DLD1 (cell line): Measurements from ENCODE around the gene C2CD4D.

Source experiments
- in situ Hi-C: cut with HindIII; loops from 2 replicates; pipeline ENCODE4 v1.10.0; 2017; ENCODE audit warnings: low sequenced_read_pairs

Gene C2CD4D

DNA sequence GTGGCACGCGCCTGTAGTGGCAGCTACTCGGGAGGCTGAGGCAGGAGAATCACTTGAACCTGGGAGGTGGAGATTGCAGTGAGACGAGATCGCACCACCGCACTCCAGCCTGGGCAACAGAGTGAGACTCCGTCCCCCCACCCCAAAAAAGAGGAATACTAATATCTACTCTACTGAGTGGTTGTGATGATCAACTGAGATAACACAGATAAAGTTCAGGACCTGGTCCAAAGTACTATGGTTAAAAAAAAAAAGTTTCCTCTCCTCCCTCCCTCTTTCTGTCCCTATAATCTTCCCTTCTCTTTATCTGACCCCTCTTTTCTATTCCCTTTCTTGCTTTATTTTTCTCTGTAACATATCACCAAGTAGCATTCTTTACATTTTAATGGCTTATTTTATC is 4.0 kb downstream of the C2CD4D start:
- in situ Hi-C loops: loop anchor here (10.0 kb wide), 1 partner anchor 221 kb away; the partner anchor contains the start of gene SNX27

DNA sequence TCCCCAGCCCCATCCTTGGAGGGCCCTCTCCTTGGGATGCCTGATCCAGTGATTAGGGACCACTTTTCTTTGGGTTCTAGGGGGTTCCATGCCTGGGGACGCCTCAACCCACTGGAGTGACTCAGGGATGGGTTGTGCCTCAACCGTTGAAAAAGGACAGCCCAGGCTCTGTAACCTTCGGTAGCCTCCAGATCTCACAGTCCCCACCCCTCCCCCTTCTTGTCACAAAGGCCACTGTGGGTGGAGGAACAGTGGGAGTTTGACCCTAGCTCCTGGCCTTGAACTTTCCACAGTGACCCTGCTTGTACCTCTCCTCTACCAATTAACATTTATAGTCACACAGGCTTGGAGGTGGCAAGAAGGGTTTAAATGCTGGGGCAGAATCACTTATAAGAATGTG is 5.4 kb downstream of the C2CD4D start:
- in situ Hi-C loops: loop anchor here (10.0 kb wide), 1 partner anchor 219 kb away; the partner anchor contains the start of gene SNX27

DNA sequence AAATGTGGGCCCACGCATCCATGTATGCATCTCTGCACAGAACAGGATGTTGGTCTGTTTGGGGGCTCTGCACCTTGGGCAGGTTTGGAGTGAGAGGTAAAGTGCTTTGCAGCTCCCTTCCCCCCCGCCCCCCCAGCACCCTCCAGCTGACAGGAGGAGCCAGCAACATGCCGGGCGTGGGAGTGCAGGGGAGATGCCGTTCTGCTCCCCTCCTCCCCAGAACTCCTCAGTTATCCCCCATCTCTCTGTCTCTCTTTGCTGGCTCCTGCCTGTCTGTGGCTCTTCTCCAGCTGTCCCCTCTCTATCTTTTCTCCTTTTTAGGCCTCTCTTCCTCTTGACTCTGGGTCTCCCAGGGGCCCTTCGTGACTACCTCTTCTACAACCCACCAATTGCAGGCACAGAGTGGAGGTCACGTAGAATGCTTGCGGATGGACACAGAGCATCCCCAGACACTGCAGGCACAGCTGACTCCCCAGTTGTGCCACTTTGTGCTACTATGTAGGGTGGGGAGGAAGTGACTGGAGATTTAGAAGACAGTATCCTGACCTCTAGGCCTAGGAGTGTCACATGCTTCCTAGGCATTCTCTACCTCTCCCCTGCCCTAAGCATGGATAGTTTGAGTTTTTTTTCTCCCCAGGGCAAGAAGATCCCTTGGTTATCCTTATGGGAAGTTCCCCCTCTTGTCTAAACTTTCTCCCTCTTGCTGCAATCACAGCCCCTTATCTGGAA is 6.3 kb downstream of the C2CD4D start:
- in situ Hi-C loops: loop anchor here (10.0 kb wide), 1 partner anchor 219 kb away; the partner anchor contains the start of gene SNX27

DNA sequence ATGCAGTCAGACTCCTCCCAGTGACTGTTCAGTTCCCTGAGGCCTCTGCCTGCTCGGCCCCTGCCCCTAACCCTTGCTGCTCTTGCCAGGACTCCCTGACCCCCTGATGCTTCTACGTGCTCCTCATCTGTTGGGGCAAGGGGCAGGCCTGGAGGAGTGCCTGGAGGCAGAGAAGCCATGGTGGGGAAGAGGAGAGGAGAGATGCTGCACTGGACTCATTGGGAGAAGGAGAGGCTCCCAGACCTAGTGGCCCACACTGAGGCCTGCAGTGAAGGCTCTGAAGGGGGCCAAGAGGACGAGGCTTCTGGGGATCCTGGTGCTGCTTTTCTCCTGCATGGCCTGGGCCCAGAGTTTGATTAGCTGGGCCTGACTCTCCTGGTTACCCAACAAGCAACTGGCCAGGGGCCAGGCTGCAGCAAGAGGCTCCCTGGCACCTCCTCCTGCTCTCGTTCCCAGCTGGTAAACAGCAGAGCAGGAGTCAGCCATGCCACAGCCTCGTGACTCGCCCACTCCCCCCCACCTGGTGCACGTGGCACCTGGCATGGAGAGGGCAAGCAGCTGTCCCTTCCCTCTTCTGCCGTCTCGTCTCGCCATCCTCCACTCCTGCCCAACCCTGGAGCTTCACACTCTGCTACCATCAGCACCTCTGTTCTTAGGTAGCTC is 7.2 kb downstream of the C2CD4D start:
- in situ Hi-C loops: loop anchor here (10.0 kb wide), 1 partner anchor 218 kb away; the partner anchor contains the start of gene SNX27

DNA sequence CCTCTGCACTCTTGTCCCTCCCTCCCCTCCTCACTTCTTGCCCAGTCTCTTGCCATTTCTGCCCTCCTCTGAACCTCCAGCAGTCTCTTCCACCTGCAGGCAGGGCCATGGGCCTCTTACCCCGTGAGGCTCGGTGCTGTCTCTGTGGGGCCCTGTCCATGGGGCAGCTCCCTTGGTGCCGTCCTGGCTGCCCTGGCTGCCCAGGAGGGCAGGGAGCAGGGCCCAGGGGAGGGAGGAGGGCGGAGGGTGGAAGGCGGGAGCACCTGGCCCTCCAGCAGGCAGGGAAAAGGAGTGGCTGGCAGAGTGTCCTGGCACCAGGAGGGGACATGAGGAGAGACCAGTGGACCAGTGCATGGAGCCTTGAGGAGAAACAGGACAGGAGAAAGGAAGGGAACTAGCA is 8.0 kb downstream of the C2CD4D start, which contains the start of gene RORC:
Gene RORC (minus strand): TSS at position 198 of the 400 bp plus-strand sequence. CDS start 38 bp downstream, at position 160.
- in situ Hi-C loops: loop anchor here (10.0 kb wide), 1 partner anchor 217 kb away; the partner anchor contains the start of gene SNX27

DNA sequence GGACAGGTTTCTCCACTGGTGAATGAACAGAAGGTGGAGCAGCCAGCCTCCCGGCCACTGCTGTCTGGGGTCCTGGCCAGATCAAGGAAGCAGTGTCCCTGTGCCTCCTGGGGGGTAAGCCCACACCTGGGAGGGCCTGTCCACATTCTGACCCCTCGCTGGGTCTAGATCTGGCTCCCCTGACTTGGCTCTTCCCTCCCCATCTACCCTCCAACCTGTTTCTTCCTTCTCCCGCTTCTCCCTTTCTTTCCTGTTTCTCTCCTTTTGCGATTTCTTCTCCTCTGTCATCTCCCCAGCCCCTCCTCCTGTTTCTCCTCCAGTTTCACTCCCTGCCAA is 8.4 kb downstream of the C2CD4D start:
- in situ Hi-C loops: loop anchor here (10.0 kb wide), 1 partner anchor 216 kb away; the partner anchor contains the start of gene SNX27

DNA sequence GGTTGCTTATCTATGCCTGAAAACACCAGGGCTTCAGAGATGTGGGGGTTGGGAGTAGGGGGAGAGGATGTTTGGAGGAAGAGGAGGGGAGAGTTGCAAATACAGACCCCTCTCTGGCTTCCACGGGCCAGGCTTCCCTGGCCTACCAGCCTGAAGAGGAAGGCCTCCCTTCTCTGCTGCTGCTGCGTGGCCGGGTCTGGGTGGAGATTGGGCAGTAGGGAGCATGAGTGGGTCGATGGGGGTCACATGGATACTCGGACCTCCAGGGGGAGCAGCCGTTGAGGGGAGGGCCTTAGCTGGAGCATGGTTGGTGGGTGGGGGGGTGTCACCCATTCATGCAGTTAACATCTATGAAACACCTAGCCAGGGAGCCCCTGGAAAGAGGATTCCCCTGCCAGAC is 9.6 kb downstream of the C2CD4D start:
- in situ Hi-C loops: loop anchor here (10.0 kb wide), 1 partner anchor 215 kb away; the partner anchor contains the start of gene SNX27

DNA sequence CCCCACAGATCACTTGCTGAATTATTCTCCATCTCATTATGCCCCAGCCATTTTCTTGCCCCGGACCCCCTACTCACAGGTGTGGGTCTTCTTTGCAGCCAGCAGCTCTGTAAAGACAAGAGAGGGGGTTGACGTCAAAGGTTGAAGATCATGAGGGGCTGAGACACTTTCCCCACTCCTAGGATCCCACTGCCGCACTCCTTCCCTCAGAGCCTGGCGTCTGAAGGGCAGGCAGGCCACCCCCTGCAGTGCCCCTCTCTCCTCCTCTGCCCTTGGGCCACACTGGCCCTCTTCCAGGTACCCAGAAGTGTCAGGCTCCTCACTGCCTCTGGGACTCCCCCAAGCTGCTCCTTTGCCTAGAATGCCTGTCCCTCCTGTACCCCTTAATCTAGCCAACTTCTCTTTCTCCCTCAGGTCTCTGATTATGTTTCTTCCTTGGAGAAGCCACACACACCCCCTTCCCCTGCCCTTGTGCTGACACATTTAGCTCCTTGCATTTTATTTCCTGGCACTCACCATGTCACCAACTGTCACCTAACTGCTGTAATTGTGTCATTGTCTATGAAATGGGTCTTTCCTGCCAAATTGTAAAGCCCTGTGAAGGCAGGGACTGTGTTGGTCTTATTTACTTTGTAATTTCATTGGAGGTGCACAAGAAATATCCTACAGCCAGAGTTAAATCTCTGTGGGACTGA is 10.1 kb downstream of the C2CD4D start:
- in situ Hi-C loops: loop anchor here (10.0 kb wide), 1 partner anchor 215 kb away; the partner anchor contains the start of gene SNX27

DNA sequence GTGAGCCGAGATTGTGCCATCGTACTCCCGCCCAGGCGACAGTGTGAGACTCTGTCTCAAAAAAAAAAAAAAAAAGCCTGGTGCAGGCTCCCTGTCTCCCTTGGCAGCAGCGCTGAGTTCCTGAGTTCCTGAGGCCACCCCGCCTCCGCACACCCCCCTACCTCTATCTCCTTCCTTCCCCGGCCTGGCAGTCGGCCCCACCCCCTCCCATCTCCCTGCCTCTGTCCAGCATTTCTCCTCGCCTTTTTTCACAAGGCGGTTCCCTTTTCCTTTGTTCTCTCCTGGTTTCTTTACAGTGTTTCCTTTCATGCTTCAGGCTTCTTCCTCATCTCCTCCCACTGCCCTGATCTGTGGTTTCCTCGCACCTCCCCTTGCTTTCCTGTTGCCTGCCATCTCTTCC is 10.7 kb downstream of the C2CD4D start:
- in situ Hi-C loops: no loop called here

DNA sequence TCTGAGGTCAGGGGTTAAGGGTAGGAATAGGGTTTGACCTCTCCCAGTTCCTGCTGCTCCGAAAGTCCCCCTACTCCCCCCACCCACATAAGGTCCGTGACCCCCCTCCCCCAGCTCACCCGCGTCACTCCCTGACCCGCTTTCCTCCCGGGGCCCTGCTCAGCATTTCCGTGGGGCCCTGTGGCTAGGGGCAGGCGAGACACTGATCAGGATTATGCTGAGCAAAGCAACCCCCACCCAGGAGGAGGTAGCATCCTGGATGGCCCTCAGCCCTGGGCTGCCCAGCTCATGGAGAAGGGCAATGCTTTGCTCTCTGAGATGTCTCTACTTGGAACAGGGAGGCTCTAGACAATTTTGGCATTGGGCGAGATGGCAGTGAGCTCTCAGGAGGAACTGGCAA is 11.8 kb downstream of the C2CD4D start:
- in situ Hi-C loops: no loop called here

DNA sequence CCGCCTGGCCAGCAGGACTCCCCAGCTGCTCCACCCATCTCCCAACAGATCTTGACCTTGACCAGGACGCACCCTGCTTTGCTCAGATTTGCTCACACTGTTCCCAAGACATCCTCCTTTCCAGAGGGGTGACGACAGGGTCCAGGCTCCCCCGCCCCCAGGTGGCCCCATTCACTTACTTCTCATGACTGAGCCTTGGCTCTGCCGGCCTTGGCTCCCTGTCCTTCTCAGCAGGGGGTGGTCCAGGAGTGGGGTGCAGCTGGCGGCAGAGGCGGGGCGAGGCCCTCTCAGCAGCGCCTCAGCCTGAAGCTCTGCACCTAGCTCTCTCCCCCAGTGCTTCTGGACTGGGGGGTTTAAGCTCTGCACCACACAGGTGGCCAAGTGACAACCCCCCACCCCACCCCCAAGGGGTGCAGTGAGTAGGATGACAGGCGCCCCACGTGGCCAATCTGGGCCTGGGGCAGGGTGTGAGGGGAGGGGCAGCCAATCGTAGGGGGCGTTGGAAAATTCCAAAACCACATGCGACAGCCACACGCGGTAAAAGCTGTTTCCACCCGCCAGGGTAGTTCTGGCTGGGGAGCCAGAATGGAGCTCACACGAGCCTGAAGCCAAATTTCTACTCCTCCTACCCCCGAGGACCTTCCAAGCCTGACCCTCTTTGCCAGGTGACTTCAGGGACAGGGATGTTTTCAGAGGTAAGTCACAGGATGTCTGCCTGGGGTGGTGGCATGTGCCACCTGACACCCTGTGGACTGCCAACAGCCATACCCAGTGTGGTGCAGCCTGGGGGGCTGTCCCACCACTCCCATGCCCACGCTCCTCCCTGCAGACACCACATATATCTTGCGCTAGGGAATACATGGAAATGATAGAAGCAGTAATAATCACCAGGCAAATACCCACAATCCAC is 13.6 kb downstream of the C2CD4D start:
- in situ Hi-C loops: no loop called here

DNA sequence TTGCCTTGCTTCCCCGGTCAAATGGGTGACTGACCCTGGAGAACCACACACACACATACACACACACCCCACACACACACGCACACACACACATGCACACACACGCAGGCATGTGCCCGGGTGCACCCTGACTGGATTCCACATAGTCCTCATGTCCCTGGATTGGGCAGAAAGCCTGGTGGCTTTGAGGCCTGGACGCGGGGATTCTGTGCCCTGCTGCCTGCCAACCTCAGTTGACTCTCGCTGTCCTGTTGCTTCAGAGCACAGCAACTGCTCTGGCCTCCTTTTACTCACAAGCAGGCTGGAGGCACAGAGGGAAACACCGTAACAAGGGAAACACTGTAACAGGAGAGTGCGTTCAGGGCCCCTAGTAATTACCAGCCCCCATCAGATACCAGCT is 14.4 kb downstream of the C2CD4D start:
- in situ Hi-C loops: no loop called here

DNA sequence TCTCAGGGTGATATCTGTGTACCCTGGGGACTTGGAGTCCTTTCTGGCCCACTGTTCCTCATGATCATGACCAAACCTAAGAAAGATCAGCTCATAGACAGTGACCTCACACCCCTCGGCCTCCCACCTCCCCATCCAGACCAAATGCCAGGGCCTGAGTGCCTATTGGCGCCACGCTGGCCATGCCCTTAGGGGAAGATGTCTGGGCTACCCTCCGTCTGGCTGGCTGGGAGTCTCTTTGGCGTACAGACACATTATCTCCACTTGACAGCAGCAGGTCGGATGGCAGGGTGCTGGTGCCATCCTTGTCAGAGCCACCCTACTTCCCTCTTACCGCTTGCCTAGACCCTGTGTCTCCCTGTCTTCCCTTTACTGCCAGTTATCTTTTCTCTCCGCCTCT is 16.4 kb downstream of the C2CD4D start:
- in situ Hi-C loops: no loop called here

DNA sequence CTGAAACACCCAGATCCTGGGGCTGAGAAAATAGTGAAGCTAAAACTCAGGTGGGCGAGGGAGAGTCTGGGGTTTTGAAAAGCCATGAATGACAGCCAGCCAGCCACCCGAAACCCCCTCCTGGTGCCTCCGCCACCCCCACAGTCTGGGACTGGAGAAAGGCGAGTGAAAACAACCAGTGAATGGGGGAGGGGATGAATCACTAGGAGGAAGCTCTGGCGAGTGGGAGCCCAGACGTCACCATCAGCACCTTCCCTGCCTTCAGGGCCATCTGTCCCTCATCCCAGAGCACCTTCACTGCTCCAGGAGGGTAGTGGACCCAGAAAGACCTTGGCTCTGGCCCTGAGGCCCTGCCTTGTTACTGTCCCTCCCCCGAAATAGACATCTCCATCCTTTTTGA is 17.2 kb downstream of the C2CD4D start:
- in situ Hi-C loops: no loop called here

DNA sequence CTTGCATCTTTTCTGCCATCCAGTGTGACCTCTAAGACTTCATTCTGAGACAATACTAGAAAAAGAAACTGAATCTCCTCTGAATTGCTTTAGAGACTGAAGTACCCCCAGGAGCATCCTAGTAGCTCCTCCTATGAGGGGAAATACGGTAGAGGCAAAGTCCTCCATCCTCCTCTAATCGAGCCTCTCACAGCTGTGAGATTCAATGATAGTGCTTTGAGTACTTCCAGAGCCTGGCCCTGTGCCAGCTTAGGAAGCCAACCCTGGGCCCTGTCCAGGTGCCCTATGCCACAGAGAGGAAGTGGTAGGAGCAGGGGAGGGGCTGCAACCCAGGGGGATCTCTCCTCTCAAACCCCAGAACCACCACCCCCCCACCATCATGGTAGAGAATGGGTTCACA is 18.7 kb downstream of the C2CD4D start:
- in situ Hi-C loops: no loop called here

DNA sequence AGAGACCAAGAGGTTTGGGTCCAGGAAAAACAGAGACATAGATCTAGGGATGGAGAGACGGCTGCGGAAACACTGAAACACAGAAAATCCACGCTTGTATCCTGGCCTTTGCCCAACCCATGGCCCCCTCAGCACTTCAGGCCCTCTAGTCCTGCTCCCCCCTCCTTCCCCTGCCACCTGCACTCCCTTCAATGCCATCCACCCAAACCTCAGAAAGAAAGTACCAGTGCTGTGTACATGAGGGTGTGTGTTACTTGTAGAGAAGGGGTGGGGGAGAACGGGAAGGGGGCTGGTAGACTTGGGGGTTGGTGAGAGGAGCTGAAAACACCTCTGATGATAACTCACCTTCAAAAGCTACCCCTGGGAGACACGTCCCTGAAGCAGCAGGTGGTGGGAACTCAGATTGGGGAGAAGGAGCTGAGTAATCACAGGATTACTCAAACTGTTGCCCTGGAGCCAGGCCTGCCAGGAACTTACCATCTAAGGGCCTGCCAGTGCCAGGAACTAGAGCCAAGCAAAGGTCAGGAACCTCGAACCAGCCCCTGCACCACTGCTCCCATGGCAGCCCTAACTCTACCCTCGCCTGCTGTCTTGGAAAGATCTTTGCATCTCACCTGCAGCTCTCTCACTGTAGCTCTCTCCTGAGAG is 19.5 kb downstream of the C2CD4D start:
- in situ Hi-C loops: no loop called here

DNA sequence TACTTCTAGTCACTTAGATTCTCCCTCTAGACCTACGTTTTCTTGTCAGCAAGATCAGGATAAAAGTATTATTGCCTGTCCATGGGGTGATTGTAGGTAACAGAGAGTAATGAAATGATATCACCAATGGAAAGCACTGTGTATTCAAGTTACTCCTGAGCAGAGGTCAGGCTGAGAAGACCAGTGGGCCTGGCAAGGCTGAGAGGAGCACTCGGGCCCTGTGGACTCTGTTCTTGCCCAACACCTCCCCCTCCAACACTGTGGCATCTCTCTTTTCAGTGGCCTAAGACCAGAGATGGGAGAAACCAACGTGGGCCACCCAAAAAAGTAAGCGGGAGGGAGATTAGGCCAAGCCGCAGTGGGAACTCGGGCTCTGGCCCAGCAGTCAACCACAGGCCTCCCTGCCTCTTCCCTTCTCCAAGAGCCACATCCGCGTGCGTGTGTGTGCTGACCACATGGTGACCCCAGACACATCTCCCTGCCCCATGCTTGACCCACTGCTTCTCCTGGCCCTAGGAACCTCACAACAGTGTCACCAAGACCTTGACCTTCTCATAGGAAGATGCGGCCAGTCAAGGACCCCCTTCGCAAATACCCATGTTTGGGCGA is 20.3 kb downstream of the C2CD4D start:
- in situ Hi-C loops: no loop called here

DNA sequence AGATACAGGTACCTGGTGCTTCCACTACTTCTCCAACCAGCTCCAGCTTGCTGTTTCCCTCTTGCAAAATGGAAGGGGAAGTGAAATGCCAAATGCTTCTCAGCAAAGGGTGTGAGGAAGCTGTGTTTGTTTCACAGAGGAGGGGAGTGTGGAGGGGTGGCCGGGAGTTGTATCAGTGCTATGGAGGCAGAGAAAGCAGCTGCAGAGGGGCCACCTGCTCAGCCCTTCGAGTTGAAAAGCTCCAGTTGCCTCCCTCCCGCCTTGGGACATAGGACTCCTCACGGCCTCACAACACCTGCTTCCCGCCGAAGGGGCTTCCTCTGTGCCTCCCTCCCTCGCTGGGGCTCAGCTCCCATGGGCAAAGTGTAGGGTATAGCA is 22.3 kb downstream of the C2CD4D start:
- in situ Hi-C loops: no loop called here

DNA sequence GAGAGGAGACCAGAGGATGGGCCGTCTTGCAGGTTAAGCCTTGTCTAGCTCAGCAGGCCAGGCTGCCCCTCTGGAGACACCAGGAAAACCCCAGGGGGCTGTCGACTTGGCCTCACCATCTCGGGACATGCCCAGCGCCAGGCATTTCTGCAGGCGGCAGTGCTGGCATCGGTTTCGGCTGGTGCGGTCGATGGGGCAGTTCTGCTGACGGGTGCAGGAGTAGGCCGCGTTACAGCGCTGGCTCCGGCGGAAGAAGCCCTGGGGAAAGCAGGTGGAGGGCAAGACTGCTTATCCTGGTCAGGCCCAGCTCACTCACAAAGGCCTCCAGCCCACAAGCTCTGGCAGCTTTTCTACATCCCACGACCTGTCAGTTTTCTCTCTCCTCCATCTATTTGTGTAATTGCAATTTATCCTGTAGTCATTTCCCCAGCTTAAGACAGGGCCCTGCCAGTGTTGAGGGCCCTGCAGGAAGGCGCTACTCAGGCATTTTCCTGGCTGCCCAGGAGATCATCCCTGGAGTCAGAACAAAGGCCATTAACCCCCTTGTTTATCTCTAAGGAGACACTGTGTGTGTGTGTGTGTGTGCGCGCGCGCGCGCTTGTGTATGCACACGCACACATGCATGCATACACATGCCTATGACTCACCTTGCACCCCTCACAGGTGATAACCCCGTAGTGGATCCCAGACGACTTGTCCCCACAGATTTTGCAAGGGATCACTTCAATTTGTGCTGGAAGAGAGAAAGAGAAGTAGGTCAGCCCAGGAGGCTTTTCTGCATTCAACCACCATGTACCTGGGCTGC is 22.9 kb downstream of the C2CD4D start:
- in situ Hi-C loops: no loop called here
